CD14-positive monocyte (primary cell): ENCODE data around the gene JMJD6. TPM values are rescaled to one million over a fixed set of nuclear protein-coding genes. Genes with fewer than 3 reads are reported as not detected.

Experiments
- DNase-seq, 3 donors: peaks; one replicate each; pipeline ENCODE4 v3.0.0-alpha.2; 2011 to 2022
- H2AFZ ChIP-seq: 2 replicates; pipeline ENCODE4 v1.6.0; 2012; ENCODE audit warnings: mild to moderate bottlenecking, low read depth, low read length, inconsistent platforms; ENCODE audit not compliant: insufficient read depth, poor library complexity, severe bottlenecking
- H3K27ac ChIP-seq, 2 donors: 1 replicate in 1 of 2; 2 replicates in 1 of 2; pipeline ENCODE4 v1.5.1; 2012 to 2013; ENCODE audit warnings: low read length in 2 of 2, control low read depth in 1 of 2, inconsistent platforms in 1 of 2, low read depth in 1 of 2, mild to moderate bottlenecking in 1 of 2
- H3K27me3 ChIP-seq, 2 donors: one replicate each; pipeline versions ENCODE4 v1.6.0 to v1.6.1; 2011 to 2013; ENCODE audit warnings: low read length in 2 of 2; ENCODE audit not compliant: control insufficient read depth in 2 of 2, insufficient read depth in 2 of 2
- H3K36me3 ChIP-seq, 2 donors: replicated peaks in 1 of 2; 1 replicate in 1 of 2; 2 replicates in 1 of 2; pipeline versions ENCODE4 v1.5.1 to v1.6.1; 2012 to 2013; ENCODE audit warnings: low read length in 2 of 2, control low read depth in 1 of 2, inconsistent platforms in 1 of 2, mild to moderate bottlenecking in 1 of 2; ENCODE audit not compliant: insufficient read depth in 2 of 2, control insufficient read depth in 1 of 2
- H3K4me1 ChIP-seq, 2 donors: 1 replicate in 1 of 2; 2 replicates in 1 of 2; pipeline versions ENCODE4 v1.5.1 to v1.6.1; 2012 to 2013; ENCODE audit warnings: low read length in 2 of 2, control low read depth in 1 of 2, inconsistent platforms in 1 of 2, mild to moderate bottlenecking in 1 of 2, moderate library complexity in 1 of 2; ENCODE audit not compliant: insufficient read depth in 2 of 2, control insufficient read depth in 1 of 2
- H3K4me2 ChIP-seq: replicated peaks from 2 replicates; pipeline ENCODE3; 2012; ENCODE audit warnings: low read length, moderate library complexity, mild to moderate bottlenecking; ENCODE audit not compliant: poor library complexity, severe bottlenecking; ENCODE audit errors: extremely low read depth
- H3K4me3 ChIP-seq, 3 experiments: fragments of 200-600 bp in 1 of 3; sonication (generic) in 1 of 3; replicated peaks in 1 of 3; 1 replicate in 2 of 3; 2 replicates in 1 of 3; pipeline ENCODE4 v1.5.1; 2011 to 2013; ENCODE audit warnings: low read length in 3 of 3, mild to moderate bottlenecking in 3 of 3, control low read depth in 2 of 3, low read depth in 2 of 3, inconsistent platforms in 1 of 3, moderate library complexity in 1 of 3
- H3K79me2 ChIP-seq: 2 replicates; pipeline ENCODE4 v1.6.0; 2012; ENCODE audit warnings: mild to moderate bottlenecking, control low read depth, inconsistent platforms, low read length, moderate library complexity; ENCODE audit not compliant: insufficient read depth
- H3K9ac ChIP-seq: 2 replicates; pipeline ENCODE4 v1.6.0; 2017; ENCODE audit warnings: low read length, mild to moderate bottlenecking; ENCODE audit not compliant: insufficient read depth, poor library complexity, severe bottlenecking
- H3K9me3 ChIP-seq, 2 donors: replicated peaks in 1 of 2; 1 replicate in 1 of 2; 2 replicates in 1 of 2; pipeline versions ENCODE4 v1.5.1 to v1.6.1; 2012 to 2013; ENCODE audit warnings: low read length in 2 of 2, control low read depth in 1 of 2; ENCODE audit not compliant: control insufficient read depth in 1 of 2, insufficient read depth in 1 of 2
- H4K20me1 ChIP-seq: 2 replicates; pipeline ENCODE4 v1.6.0; 2012; ENCODE audit warnings: mild to moderate bottlenecking, low read length, control low read depth, moderate library complexity; ENCODE audit not compliant: insufficient read depth
- H3K27ac Mint-ChIP-seq, 7 donors: one replicate each; pipeline ENCODE4 v1.8.0; 2020; ENCODE audit warnings: mild to moderate bottlenecking in 7 of 7, mixed read lengths in 7 of 7, moderate library complexity in 6 of 7, inconsistent platforms in 2 of 7
- H3K27me3 Mint-ChIP-seq, 3 donors: one replicate each; pipeline ENCODE4 v1.8.0; 2021 to 2022; ENCODE audit warnings: low read depth in 3 of 3, mild to moderate bottlenecking in 3 of 3, mixed read lengths in 3 of 3, moderate library complexity in 3 of 3, inconsistent platforms in 1 of 3
- H3K36me3 Mint-ChIP-seq, 2 donors: one replicate each; pipeline ENCODE4 v1.8.0; 2020; ENCODE audit warnings: mixed read lengths in 2 of 2, inconsistent platforms in 1 of 2, mild to moderate bottlenecking in 1 of 2
- H3K4me1 Mint-ChIP-seq: one replicate; pipeline ENCODE4 v1.8.0; 2020; ENCODE audit warnings: mild to moderate bottlenecking, mixed read lengths
- H3K4me3 Mint-ChIP-seq, 2 donors: one replicate each; pipeline ENCODE4 v1.8.0; 2020; ENCODE audit warnings: mild to moderate bottlenecking in 2 of 2, mixed read lengths in 2 of 2, moderate library complexity in 1 of 2
- H3K9me3 Mint-ChIP-seq, 7 donors: one replicate each; pipeline ENCODE4 v1.8.0; 2020 to 2022; ENCODE audit warnings: mixed read lengths in 7 of 7, mild to moderate bottlenecking in 6 of 7, moderate library complexity in 6 of 7, inconsistent platforms in 2 of 7
- WGBS: methylation state at CpG from one replicate; pipeline ENCODE4 v1.1.5; 2013; ENCODE audit warnings: missing lambda C conversion rate; ENCODE audit not compliant: insufficient coverage; 5-methylcytosine and 5-hydroxymethylcytosine counted together
- intact Hi-C, 2 donors: fragments of 100-400 bp; cut with micrococcal nuclease; formaldehyde crosslinking; loops; one replicate each; pipeline versions ENCODE4 v1.15.0 to v1.15.1; 2023
- polyA plus RNA-seq, 3 donors: library from polyadenylated mRNA; depleted of rRNA in 1 of 3; unstranded in 2 of 3; stranded (reverse) in 1 of 3; fragments of 300-500 nt in 2 of 3; fragments of >200 nt in 1 of 3; fragmentation: Illumina TruSeq in 2 of 3; gene quantifications; 1 replicate in 2 of 3; 2 replicates in 1 of 3; pipeline ENCODE4 v1.2.3, GENCODE V29; 2012 to 2021
- TF ChIP-seq, protein P1 (sequence below): fragments of 200-600 bp; IDR thresholded peaks from one replicate; pipeline ENCODE4 v1.8.0; 2022; ENCODE audit warnings: antibody characterized with exemption, mild to moderate bottlenecking

JMJD6 gene
- polyA plus RNA-seq, 3 donors, result 24.6 to 75.0 (median 26.2) TPM

DNA sequence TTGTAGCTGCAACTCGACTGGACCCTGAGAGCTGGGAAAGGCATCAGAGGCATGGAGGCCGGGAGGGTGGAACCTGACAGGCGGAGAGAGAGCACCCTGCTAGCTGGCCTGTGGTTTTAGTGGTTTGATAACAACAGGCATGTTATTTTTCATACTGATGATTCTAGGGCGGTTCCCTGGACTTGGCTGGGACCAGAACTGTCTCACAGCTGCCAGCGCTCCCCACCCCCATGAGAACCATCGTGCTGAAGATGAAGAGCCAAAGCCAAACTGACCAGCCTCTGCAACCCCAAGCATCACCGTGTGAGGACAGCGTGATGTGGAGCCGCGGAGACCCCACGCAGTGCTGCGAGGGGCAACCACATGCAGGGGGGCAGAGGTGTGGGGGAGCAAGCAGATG lies 44.1 kb downstream of the JMJD6 start:
- Histone ChIP-seq H3K4me1 (no peaks in the 10 kb centered on the region), H3K4me2 (no peak overlapping the region)
- intact Hi-C loops, result no loop called here

DNA sequence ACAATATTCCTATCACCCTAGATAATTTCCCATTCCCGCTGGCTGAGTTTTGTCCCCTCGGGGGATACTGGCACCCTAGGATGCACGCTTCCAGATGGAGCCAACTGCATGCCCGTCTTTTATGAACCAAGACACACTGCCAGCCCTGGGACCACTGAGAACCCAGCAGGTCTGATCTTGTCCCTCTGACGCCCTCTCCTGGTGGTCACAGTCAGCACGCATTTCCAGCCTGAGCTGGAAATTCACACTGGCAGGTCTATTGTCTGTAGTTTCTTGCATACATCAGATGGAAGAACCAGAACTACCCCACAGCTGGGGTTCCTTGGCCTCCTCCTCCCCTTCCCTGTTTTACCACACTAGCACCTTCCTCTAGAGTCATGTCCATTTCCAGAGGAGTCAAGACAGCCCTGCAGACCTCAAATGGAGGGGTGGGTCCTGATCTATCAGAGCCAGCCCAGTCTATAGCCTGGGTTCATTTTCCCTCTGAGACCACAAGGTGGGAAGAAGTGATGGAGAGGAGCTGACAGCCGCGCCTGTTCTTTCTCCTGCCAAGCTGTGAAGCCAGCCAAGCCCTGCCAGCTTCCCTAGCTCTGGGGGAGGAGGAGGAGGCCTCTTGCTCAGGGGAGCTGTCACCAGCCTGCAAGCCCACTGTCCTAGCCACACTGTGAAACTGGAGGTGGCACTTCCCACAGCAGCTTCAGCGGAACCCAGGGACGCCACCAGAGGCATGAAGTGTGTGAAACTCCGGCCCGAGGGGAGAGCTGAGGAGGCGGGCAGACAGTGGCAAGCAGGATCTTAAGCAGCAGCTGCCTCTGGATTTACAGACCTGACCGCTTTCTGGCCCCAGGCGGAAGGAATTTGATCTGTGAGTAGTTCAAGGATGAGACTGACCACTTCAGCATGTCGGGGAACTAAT lies 44.9 kb downstream of the JMJD6 start:
- Histone ChIP-seq H4K20me1 (no peaks in the 10 kb centered on the region), H2AFZ (no peak overlapping the region), H3K4me2 (no peak overlapping the region), H3K79me2 (no peaks in the 10 kb centered on the region), H3K4me1 (no peaks in the 10 kb centered on the region), H3K9me3 (no peaks in the 10 kb centered on the region), H3K27me3 (no peaks in the 10 kb centered on the region), H3K36me3 (no peaks in the 10 kb centered on the region), H3K4me3 (no peak overlapping the region), H3K27ac (no peak overlapping the region), H3K9ac (no peak overlapping the region)
- Mint-ChIP-seq H3K4me1 (peaks cover 3% of the 10 kb centered on the region), H3K27ac (peak overlapping the region in 2 of 7 donors; percentile 24 to 26), H3K4me3 (no peak overlapping the region), H3K9me3 (peaks cover 0 to 2% (median 0%) of the 10 kb centered on the region in 7 donors), H3K36me3 (no peaks in the 10 kb centered on the region), H3K27me3 (peaks cover 0 to 4% (median 2%) of the 10 kb centered on the region in 3 donors)
- 71% methylated on average over 12 of the region's 16 CpGs for WGBS
- DNase-seq, result peak; percentile 42 to 55 (median 52)
- intact Hi-C loops, result no loop called here
- TF ChIP-seq, protein P1, sequence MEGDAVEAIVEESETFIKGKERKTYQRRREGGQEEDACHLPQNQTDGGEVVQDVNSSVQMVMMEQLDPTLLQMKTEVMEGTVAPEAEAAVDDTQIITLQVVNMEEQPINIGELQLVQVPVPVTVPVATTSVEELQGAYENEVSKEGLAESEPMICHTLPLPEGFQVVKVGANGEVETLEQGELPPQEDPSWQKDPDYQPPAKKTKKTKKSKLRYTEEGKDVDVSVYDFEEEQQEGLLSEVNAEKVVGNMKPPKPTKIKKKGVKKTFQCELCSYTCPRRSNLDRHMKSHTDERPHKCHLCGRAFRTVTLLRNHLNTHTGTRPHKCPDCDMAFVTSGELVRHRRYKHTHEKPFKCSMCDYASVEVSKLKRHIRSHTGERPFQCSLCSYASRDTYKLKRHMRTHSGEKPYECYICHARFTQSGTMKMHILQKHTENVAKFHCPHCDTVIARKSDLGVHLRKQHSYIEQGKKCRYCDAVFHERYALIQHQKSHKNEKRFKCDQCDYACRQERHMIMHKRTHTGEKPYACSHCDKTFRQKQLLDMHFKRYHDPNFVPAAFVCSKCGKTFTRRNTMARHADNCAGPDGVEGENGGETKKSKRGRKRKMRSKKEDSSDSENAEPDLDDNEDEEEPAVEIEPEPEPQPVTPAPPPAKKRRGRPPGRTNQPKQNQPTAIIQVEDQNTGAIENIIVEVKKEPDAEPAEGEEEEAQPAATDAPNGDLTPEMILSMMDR, result peak; percentile 78

More for the DNA sequence above, 44.1 kb downstream of the JMJD6 start:
- WGBS, result 96% methylated on average over 11 of the region's 12 CpGs
- H3K4me3 ChIP-seq, result no peak overlapping the region
- Mint-ChIP-seq H3K4me1 (peaks cover 3% of the 10 kb centered on the region), H3K9me3 (peaks cover 0 to 2% (median 0%) of the 10 kb centered on the region in 7 donors), H3K36me3 (no peaks in the 10 kb centered on the region), H3K27me3 (peaks cover 0 to 4% (median 2%) of the 10 kb centered on the region in 3 donors), H3K27ac (no peak overlapping the region), H3K4me3 (no peak overlapping the region)
- H3K27ac ChIP-seq, result no peak overlapping the region
- no peaks in the 10 kb centered on the region for H3K79me2 ChIP-seq
- H3K27me3 ChIP-seq, result no peaks in the 10 kb centered on the region
- no peak for DNase-seq
- TF ChIP-seq, protein P1, result no peak
- H2AFZ ChIP-seq, result no peak overlapping the region
- H3K9ac ChIP-seq, result no peak overlapping the region
- H4K20me1 ChIP-seq, result no peaks in the 10 kb centered on the region
- H3K9me3 ChIP-seq, result no peaks in the 10 kb centered on the region
- H3K36me3 ChIP-seq, result no peaks in the 10 kb centered on the region
